HG02678 (cell line): ENCODE data around the gene MID1.
"Not testable (repeated sequence)": the region's sequence is repeated elsewhere in the genome, so short reads cannot be mapped to it uniquely, and the experiment has no call there.

Source experiments
- ATAC-seq: cut with Tn5 transposase; IDR thresholded peaks from one replicate; pipeline ENCODE4 v1.9.1; 2021; ENCODE audit warnings: mild to moderate bottlenecking, moderate library complexity; ENCODE audit not compliant: unreplicated experiment

The MID1 gene

GRCh38 chrX:10617186-10617998, 3.0 kb downstream of the MID1 start:
- ATAC-seq: no peak

- peak; percentile 63 for ATAC-seq
These were observed 4.2 kb downstream of the MID1 start for GRCh38 chrX:10615931-10616774.

GRCh38 chrX:10612215-10612614, 8.2 kb downstream of the MID1 start:
- no peak for ATAC-seq

DNA sequence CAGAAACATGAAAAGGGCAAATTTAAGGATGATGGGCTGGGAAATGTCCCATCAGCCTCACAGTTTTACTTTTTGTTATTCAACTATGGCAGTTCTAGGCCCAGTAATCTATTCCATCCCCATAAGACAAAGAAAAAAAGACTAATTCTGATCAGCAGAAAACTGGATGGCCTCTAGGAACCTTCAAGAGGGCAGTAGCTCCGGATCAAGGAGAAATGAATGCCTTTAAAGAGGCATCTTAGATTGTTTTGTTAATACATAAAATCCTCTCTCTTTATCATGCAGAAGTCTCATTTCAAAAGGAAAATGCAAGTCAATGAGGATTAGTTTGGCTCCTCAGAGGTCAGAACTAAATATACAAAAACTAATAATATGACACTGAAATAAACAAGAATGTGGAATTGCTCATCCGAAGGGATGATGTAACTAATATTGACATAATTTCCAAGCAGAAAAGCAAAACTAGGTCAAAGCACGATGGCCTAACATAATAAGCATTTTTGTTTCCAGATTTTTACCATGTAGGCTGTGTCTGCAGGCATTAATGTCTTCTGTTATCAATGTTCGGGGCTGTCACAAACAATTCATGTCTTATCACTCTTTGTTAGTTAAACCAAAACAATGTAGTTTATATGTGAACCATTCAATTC, 8.8 kb downstream of the MID1 start:
- ATAC-seq: no peak

GRCh38 chrX:10608099-10608498, 12.3 kb downstream of the MID1 start:
- ATAC-seq: no peak

- no peak for ATAC-seq
These were observed 13.2 kb downstream of the MID1 start for GRCh38 chrX:10607233-10607632.

GRCh38 chrX:10603612-10604011, 16.8 kb downstream of the MID1 start:
- ATAC-seq: no peak

DNA sequence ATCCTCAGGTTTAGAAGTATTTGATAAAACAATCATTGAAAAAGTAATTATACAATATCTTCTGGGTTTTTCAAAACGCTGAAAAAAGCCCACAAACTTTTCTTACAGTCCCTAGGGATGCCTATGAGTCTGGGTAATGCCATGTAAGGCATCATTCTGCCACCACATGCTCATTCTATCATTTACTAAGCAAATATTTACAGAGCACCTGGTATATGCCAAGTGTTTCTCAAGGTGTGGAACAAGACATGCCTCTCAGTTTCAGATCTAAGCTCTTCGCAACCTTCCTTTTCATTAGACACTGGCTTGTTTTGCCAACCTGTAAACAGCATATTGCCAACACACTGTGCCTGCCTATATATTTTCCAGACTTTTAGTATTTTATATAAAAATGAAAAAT, 17.7 kb downstream of the MID1 start:
- no peak for ATAC-seq

DNA sequence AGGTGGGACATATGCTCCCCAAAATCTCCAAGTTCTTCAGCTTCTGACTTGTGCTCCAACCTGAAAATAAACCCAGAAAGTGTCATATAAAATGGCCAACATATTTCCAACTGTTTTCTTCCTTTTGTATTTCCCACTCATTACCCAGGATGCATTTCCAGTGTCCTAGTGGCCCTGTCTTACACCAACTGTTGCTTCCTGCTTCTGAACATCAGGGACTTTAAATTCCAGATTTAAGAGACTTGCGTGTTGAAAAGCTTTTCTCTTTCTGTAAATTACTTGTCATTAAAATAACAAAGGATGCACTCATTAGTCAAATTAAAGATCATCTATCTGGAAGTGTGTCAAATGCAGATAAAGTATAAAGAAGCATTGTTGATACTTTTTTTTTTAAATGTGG, 19.9 kb downstream of the MID1 start:
- ATAC-seq: no peak

- no peak for ATAC-seq
These were observed 21.8 kb downstream of the MID1 start for GRCh38 chrX:10598540-10598939.

GRCh38 chrX:10597871-10598270, 22.5 kb downstream of the MID1 start:
- ATAC-seq: no peak

DNA sequence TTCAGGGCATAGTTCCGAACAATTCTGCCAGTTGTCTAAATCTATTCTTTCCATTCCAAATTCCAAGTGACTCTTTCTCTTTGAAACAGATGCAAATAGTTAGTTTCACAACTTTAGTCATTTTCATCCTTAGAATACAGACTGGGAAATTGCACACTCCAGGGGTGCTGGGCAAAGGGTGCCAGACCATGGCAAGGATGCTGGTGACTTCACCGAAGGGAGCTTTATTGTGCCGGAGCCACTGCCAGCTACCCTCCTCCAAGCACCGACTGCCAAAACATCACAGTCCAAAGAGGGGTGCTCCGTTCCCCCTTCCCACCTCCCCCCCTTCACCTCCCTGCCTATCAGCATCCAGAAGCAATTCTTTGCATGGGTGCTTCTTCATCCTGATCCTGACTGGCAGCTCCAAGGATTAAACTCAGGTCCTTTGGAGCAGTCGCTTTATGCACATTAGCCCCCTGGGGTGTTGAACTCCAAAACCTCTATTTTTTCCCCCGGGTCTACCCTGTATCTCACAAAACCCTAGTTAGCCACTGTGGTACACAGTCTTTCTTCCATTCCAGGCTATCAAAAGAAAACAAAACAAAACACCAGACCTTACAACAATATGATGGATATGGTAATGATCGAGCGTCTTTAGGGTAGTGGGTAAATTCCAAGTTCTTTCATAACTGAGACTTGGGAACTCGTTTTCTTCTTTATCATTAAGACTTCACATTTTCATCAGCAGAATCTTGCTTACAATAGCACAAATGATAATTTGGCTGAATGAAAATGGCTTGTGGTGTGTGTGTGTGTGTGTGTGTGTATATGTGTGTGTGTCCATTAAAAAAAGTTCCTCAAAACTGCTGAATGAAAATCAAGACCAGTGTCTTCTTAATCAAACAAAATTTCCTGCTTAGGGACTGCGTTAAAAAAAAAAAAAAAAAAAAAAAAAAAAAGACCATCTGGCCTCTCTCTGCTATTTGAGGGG, 28.7 kb downstream of the MID1 start:
- ATAC-seq: no peak

DNA sequence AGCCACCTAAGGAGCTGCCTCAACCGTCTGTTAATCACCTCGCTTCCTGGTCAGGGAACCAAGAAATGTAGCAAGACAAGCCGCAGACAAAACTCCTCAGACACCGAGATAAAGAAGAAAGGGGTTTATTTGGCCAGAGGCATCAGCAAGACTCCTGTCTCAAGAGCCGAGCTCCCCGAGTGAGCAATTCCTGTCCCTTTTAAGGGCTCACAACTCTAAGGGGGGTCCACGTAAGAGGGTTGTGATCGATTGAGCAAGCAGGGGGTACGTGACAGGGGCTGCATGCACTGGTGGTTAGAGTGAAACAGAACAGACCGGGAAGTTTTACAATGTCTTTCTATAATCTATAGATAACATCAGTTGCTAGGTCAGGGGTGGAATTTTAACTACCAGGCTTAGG, 30.6 kb downstream of the MID1 start:
- ATAC-seq: not testable (repeated sequence)

DNA sequence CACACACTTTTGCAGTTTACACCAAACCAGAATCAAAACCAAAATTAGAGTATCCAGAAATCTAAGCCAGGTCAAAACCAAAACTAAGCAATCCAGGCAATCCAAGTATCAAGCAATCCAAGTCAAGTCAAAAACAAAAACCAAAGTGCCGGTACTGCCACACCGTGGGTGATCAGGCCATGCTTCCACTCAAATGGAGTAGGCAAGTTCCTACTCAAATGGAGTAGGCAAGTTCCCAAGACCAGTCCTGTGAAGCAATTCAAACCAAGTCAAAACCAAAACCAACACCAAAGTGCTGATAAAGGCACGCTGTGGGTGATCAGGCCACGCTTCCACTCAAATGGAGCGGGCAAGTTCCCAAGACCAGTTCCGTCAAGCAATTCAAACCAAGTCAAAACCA, 31.3 kb downstream of the MID1 start:
- ATAC-seq: no peak

DNA sequence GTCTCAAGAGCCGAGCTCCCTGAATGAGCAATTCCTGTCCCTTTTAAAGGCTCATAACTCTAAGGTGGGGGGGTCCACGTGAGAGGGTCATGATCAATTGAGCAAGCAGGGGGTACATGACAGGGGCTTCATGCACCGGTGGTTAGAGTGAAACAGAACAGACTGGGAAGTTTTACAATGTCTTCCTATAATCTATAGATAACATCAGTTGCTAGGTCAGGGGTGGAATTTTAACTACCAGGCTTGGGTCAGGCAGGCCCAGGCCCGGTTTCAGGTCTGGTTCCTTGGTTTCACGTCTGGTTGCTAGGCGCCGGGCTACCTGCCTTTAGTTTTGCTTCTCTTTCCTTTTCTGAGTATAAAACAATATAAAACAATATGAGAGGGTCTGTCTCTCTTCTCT, 35.5 kb downstream of the MID1 start:
- ATAC-seq: not testable (repeated sequence)

DNA sequence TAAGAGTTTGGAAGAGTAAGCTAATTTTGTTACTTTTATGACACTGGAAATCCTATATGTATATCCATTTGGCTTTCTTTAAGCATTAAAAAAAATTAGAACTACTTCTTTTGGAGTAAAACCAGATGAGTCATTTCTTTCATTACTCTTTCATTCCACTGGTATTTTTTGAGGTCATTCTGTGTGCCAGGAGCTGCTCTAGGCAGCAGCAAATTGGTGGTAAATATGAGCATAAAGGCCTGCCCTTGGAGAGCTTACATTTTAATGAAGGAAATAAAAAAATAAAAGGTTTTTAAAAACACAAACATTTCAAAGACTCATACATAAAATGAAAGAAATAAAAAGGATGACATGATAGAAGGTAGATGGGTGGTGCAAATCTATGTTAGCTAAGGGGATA, 37.4 kb downstream of the MID1 start:
- ATAC-seq: no peak

DNA sequence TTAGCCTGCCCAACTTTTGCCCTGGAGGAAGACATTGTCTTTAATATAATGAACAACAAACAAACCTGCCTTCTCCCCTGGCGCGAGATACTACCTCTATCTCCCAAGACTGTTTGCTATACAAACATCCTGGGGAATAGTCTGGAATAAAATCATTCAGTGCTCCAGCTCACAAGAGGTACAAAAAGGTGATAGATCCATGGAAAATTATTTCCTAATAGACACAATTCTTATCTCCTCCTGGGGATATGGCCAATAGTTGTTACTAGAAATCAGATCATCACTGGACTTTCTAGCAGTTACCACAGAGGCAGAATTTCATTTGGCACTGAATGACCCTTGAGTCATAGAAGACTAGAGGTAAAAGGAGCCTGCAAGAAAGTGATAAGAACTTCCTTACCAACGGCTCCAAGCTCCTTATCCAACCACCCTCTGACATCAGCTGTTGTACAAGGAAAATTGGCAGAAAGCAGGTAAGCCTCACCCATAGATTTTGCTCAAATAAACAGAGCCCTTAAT, 38.1 kb downstream of the MID1 start:
- ATAC-seq: no peak

DNA sequence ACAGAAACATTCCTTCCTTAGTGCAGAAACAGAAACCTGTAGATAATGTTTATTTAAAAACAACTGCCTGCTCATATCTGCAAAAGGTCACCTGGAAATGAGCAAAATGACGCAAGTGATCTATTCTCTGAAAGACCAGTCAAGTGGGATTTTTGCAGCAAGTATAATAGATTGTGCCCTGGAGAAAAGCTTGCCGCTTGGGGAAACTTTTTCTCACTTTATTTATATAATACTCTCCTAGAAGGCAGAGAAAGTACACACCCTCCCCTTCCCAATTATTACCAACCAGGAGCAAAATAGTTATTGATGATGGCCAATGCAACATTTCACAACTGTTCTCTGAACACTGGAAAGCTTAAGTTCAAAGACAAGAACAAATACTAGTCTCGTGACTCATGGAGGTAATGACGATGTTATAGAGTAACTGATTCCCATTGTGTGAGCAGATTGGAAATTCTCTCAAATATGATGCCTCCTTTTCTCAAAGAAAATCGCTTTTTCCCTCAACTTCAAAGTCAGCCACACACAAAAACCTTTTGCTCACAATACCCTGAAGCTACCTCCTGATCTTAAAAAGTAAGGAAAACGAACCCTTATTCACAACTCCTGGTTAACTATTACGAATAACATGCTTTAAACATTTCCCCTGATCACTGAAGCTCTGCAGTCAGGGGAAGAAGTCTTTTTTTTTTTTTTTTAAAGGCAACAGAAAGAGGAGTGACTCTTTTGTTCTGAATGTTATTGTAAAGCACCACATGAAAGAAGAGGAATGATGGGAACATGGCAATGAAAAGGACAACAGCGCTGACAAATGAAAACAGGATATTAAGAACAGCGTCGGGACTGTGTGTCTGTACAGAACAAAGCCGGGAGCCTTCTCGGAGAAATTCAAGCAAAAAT, 41.0 kb downstream of the MID1 start:
- ATAC-seq: no peak

DNA sequence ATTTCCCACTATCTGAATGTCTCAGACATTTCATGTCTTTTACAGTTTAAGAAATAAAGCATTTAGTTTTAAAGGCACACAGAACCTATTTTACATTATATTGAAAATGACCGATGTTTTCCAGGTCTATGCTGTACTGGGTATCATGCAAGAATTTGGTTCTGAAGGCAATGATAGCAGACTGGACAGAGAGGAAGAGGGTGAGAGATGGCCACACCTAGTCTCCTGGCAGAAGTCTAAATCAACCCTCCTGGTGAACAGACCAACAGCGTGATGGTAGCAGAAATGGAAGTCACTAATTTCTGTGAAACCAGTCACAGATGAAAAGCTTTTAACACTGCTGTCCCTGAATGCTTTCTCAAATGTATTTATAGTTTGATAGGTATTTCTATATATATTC, 41.9 kb downstream of the MID1 start:
- no peak for ATAC-seq
